Measurements from ENCODE around the gene ARHGAP30.

DNA sequence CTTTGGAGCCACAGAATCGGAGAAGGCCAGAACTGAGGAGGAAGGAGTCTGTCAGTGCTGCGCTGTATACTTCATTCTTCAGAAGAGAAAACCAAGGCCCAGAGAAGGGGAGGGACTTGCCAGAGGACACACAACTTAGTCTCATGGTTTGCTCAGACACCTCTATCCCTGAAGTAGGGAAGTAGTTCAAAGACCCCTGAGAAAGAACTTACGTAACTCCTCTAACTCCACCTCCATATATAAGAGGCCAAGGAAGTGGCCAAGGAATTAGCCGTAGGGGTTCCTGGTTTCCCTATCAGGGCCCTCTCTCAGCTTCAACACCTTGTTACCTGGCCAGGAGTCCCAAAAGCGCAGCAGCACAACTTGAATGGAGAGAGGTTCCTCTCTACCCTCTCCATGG is 20.2 kb upstream of the ARHGAP30 start:
- TF ChIP-seq, protein P1, sequence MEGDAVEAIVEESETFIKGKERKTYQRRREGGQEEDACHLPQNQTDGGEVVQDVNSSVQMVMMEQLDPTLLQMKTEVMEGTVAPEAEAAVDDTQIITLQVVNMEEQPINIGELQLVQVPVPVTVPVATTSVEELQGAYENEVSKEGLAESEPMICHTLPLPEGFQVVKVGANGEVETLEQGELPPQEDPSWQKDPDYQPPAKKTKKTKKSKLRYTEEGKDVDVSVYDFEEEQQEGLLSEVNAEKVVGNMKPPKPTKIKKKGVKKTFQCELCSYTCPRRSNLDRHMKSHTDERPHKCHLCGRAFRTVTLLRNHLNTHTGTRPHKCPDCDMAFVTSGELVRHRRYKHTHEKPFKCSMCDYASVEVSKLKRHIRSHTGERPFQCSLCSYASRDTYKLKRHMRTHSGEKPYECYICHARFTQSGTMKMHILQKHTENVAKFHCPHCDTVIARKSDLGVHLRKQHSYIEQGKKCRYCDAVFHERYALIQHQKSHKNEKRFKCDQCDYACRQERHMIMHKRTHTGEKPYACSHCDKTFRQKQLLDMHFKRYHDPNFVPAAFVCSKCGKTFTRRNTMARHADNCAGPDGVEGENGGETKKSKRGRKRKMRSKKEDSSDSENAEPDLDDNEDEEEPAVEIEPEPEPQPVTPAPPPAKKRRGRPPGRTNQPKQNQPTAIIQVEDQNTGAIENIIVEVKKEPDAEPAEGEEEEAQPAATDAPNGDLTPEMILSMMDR (IDR thresholded peaks at IDR 0.05): no peak
- no peak for TF ChIP-seq EP300 (IDR thresholded peaks at IDR 0.05)
- no peak for TF ChIP-seq POLR2A (IDR thresholded peaks at IDR 0.05)

Measured in ovary (tissue), 3 donors.